GM12878 (cell line): Measurements from ENCODE around the gene DIAPH1. TPM values are rescaled to one million over a fixed set of nuclear protein-coding genes. Genes with fewer than 3 reads are reported as not detected.
A peak's percentile ranks its signal among the peaks of the same experiment; 100 is the strongest.

Experiments
- ATF7 ChIP-seq: fragments of 450-650 bp; IDR thresholded peaks from 2 replicates; pipeline ENCODE4 v1.6.1; 2016; ENCODE audit warnings: low read depth, mild to moderate bottlenecking
- BCL11A ChIP-seq: IDR thresholded peaks from 2 replicates; pipeline ENCODE4 v1.6.1; 2011; ENCODE audit warnings: low read depth, low read length
- IKZF1 ChIP-seq: fragments of 450-650 bp; conservative IDR thresholded peaks from 2 replicates; pipeline ENCODE4 v1.6.1; 2017; ENCODE audit warnings: antibody characterized with exemption, mild to moderate bottlenecking
- MTA2 ChIP-seq: fragments of 450-650 bp; IDR thresholded peaks from 2 replicates; pipeline ENCODE4 v1.6.1; 2016; ENCODE audit warnings: low read depth, mild to moderate bottlenecking, moderate library complexity
- PAX5 ChIP-seq: IDR thresholded peaks from 2 replicates; pipeline ENCODE4 v1.6.1; 2011; ENCODE audit warnings: low read depth, low read length, borderline replicate concordance
- PAX8 ChIP-seq: fragments of 450-650 bp; IDR thresholded peaks from 2 replicates; pipeline ENCODE4 v1.6.1; 2017; ENCODE audit warnings: mild to moderate bottlenecking, moderate library complexity
- POLR2A ChIP-seq: IDR thresholded peaks from 2 replicates; pipeline ENCODE4 v1.6.1; 2011; ENCODE audit warnings: low read depth, mild to moderate bottlenecking, low read length
- RAD21 ChIP-seq: IDR thresholded peaks from 2 replicates; pipeline ENCODE4 v1.6.1; 2011; ENCODE audit warnings: mild to moderate bottlenecking, low read depth, low read length, moderate library complexity; ENCODE audit not compliant: insufficient read depth
- RCOR1 ChIP-seq: conservative IDR thresholded peaks from 2 replicates; pipeline ENCODE4 v1.6.1; 2012; ENCODE audit warnings: low read depth, low read length, improper control_type of control experiment
- SMAD1 ChIP-seq: fragments of 450-650 bp; IDR thresholded peaks from 2 replicates; pipeline ENCODE4 v1.6.1; 2018; ENCODE audit warnings: mild to moderate bottlenecking, low read depth; ENCODE audit not compliant: partially characterized antibody
- SRF ChIP-seq, 2 experiments: IDR thresholded peaks; 2 replicates each; pipeline ENCODE4 v1.6.1; 2011; ENCODE audit warnings: low read depth in 2 of 2, low read length in 2 of 2, mild to moderate bottlenecking in 1 of 2, moderate library complexity in 1 of 2
- SUZ12 ChIP-seq: fragments of 200-600 bp; sonication (generic); IDR thresholded peaks from one replicate; pipeline ENCODE4 v1.6.1; 2018; ENCODE audit warnings: antibody characterized with exemption, mild to moderate bottlenecking; ENCODE audit not compliant: unreplicated experiment
- polyA plus RNA-seq, 11 experiments: library from polyadenylated mRNA; depleted of rRNA in 4 of 11; unstranded in 6 of 11; stranded (reverse) in 5 of 11; fragments of >200 nt; fragmentation: Nextera tagmentation in 4 of 11; fragmentation: Illumina TruSeq in 1 of 11; extraction: Ambion mirVana in 4 of 11; extraction: Trizol in 1 of 11; gene quantifications; 1 replicate in 1 of 11; 2 replicates in 10 of 11; pipeline versions ENCODE4 v1.2.1 to v1.2.3, GENCODE V29; 2011 to 2016; ENCODE audit warnings: inconsistent platforms in 2 of 11, missing spikeins in 2 of 11, low read depth in 1 of 11
- total RNA-seq, 4 experiments: library from RNA; depleted of rRNA in 3 of 4; stranded (reverse); fragments of >200 nt in 3 of 4; fragmentation: Illumina TruSeq in 1 of 4; extraction: Trizol in 1 of 4; gene quantifications; 2 replicates each; pipeline versions ENCODE4 v1.2.1 to v1.2.3, GENCODE V29; 2013 to 2021
- TF ChIP-seq, protein P1 (sequence below): fragments of 150-350 bp; IDR thresholded peaks from 2 replicates; pipeline ENCODE4 v1.6.1; 2016; ENCODE audit warnings: low read depth, low read length
- TF ChIP-seq, protein P2 (sequence below): fragments of 450-650 bp; IDR thresholded peaks from 2 replicates; pipeline ENCODE4 v1.6.1; 2017; ENCODE audit warnings: borderline replicate concordance
- TF ChIP-seq, protein P3 (sequence below): IDR thresholded peaks from 2 replicates; pipeline ENCODE4 v1.6.1; 2011; ENCODE audit warnings: low read depth, low read length, improper control_type of control experiment, borderline replicate concordance
- TF ChIP-seq, protein P4 (sequence below): fragments of 450-650 bp; conservative IDR thresholded peaks from 2 replicates; pipeline ENCODE4 v1.6.1; 2017; ENCODE audit warnings: mild to moderate bottlenecking, moderate library complexity
- TF ChIP-seq, protein P5 (sequence below): fragments of 450-650 bp; IDR thresholded peaks from 2 replicates; pipeline ENCODE4 v1.6.1; 2016; ENCODE audit warnings: mild to moderate bottlenecking

DIAPH1 gene
- total and polyA plus RNA-seq, 10 of the 15 experiments (the other 5 are each of a cell fraction or from before 2014, with no cell fraction given): 37.8 to 168 (median 59.0) TPM

DNA sequence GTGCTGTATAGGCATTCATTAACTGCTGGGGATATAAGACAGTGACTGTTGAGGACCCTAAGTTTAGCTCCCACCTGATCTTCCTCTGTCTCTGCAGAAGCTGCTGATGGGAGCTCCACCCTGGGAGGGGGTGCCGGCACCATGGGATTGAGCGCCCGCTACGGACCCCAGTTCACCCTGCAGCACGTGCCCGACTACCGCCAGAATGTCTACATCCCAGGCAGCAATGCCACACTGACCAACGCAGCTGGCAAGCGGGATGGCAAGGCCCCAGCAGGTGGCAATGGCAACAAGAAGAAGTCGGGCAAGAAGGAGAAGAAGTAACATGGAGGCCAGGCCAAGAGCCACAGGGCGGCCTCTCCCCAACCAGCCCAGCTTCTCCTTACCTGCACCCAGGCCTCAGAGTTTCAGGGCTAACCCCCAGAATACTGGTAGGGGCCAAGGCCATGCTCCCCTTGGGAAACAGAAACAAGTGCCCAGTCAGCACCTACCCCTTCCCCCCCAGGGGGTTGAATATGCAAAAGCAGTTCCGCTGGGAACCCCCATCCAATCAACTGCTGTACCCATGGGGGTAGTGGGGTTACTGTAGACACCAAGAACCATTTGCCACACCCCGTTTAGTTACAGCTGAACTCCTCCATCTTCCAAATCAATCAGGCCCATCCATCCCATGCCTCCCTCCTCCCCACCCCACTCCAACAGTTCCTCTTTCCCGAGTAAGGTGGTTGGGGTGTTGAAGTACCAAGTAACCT lies 107.8 kb downstream of the DIAPH1 start (continued):
- TF ChIP-seq, protein P1, sequence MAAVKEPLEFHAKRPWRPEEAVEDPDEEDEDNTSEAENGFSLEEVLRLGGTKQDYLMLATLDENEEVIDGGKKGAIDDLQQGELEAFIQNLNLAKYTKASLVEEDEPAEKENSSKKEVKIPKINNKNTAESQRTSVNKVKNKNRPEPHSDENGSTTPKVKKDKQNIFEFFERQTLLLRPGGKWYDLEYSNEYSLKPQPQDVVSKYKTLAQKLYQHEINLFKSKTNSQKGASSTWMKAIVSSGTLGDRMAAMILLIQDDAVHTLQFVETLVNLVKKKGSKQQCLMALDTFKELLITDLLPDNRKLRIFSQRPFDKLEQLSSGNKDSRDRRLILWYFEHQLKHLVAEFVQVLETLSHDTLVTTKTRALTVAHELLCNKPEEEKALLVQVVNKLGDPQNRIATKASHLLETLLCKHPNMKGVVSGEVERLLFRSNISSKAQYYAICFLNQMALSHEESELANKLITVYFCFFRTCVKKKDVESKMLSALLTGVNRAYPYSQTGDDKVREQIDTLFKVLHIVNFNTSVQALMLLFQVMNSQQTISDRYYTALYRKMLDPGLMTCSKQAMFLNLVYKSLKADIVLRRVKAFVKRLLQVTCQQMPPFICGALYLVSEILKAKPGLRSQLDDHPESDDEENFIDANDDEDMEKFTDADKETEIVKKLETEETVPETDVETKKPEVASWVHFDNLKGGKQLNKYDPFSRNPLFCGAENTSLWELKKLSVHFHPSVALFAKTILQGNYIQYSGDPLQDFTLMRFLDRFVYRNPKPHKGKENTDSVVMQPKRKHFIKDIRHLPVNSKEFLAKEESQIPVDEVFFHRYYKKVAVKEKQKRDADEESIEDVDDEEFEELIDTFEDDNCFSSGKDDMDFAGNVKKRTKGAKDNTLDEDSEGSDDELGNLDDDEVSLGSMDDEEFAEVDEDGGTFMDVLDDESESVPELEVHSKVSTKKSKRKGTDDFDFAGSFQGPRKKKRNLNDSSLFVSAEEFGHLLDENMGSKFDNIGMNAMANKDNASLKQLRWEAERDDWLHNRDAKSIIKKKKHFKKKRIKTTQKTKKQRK: no peak
- TF ChIP-seq POLR2A: peak; percentile 67
- peak; percentile 66 for TF ChIP-seq MTA2
- TF ChIP-seq RAD21: no peak
- no peak for TF ChIP-seq SRF (IDR thresholded peaks at IDR 0.05; ENCODE audit: low read depth in 2 of 2, low read length in 2 of 2)
- TF ChIP-seq IKZF1: peak; percentile 61
- TF ChIP-seq ATF7: no peak
- no peak for TF ChIP-seq SUZ12
- TF ChIP-seq PAX8: no peak
- TF ChIP-seq RCOR1: no peak
- TF ChIP-seq PAX5: peak; percentile 48; the same call in 1 of the 2 replicates
- TF ChIP-seq, protein P2, sequence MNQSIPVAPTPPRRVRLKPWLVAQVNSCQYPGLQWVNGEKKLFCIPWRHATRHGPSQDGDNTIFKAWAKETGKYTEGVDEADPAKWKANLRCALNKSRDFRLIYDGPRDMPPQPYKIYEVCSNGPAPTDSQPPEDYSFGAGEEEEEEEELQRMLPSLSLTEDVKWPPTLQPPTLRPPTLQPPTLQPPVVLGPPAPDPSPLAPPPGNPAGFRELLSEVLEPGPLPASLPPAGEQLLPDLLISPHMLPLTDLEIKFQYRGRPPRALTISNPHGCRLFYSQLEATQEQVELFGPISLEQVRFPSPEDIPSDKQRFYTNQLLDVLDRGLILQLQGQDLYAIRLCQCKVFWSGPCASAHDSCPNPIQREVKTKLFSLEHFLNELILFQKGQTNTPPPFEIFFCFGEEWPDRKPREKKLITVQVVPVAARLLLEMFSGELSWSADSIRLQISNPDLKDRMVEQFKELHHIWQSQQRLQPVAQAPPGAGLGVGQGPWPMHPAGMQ: no peak
- no peak for TF ChIP-seq SMAD1
- TF ChIP-seq, protein P3, sequence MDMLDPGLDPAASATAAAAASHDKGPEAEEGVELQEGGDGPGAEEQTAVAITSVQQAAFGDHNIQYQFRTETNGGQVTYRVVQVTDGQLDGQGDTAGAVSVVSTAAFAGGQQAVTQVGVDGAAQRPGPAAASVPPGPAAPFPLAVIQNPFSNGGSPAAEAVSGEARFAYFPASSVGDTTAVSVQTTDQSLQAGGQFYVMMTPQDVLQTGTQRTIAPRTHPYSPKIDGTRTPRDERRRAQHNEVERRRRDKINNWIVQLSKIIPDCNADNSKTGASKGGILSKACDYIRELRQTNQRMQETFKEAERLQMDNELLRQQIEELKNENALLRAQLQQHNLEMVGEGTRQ: no peak
- 0 out of 2 replicates have a peak, but pooled peaks have one; percentile 35 for TF ChIP-seq BCL11A
- TF ChIP-seq, protein P4, sequence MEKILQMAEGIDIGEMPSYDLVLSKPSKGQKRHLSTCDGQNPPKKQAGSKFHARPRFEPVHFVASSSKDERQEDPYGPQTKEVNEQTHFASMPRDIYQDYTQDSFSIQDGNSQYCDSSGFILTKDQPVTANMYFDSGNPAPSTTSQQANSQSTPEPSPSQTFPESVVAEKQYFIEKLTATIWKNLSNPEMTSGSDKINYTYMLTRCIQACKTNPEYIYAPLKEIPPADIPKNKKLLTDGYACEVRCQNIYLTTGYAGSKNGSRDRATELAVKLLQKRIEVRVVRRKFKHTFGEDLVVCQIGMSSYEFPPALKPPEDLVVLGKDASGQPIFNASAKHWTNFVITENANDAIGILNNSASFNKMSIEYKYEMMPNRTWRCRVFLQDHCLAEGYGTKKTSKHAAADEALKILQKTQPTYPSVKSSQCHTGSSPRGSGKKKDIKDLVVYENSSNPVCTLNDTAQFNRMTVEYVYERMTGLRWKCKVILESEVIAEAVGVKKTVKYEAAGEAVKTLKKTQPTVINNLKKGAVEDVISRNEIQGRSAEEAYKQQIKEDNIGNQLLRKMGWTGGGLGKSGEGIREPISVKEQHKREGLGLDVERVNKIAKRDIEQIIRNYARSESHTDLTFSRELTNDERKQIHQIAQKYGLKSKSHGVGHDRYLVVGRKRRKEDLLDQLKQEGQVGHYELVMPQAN: no peak
- TF ChIP-seq, protein P5, sequence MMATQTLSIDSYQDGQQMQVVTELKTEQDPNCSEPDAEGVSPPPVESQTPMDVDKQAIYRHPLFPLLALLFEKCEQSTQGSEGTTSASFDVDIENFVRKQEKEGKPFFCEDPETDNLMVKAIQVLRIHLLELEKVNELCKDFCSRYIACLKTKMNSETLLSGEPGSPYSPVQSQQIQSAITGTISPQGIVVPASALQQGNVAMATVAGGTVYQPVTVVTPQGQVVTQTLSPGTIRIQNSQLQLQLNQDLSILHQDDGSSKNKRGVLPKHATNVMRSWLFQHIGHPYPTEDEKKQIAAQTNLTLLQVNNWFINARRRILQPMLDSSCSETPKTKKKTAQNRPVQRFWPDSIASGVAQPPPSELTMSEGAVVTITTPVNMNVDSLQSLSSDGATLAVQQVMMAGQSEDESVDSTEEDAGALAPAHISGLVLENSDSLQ: no peak
